Stomach (tissue), 9 donors: ENCODE measurements around the gene ZC3H10. TPM values are rescaled to one million over a fixed set of nuclear protein-coding genes. Genes with fewer than 3 reads are reported as not detected.

Experiments
- DNase-seq, 2 donors: peaks; one replicate each; pipeline versions ENCODE4 v3.0.0 to v3.0.0-alpha.2; 2013 to 2019
- H3K27ac ChIP-seq, 5 donors: fragments of 200-600 bp in 4 of 5; sonication (generic) in 4 of 5; one replicate each; pipeline ENCODE4 v1.5.1; 2013 to 2019; ENCODE audit warnings: mild to moderate bottlenecking in 1 of 5, moderate library complexity in 1 of 5
- H3K27me3 ChIP-seq, 3 donors: fragments of 200-600 bp; sonication (generic); one replicate each; pipeline ENCODE4 v1.5.1; 2017 to 2019; ENCODE audit warnings: mixed run types in 1 of 3
- H3K36me3 ChIP-seq, 4 donors: fragments of 200-600 bp; sonication (generic); 1 replicate in 3 of 4; 2 replicates in 1 of 4; pipeline ENCODE4 v1.5.1; 2016 to 2019
- H3K4me1 ChIP-seq, 4 donors: fragments of 200-600 bp; sonication (generic); one replicate each; pipeline ENCODE4 v1.5.1; 2016 to 2019
- H3K4me3 ChIP-seq, 4 donors: fragments of 200-600 bp; sonication (generic) in 3 of 4; one replicate each; pipeline ENCODE4 v1.5.1; 2016 to 2019; ENCODE audit warnings: mild to moderate bottlenecking in 1 of 4
- H3K9me3 ChIP-seq, 4 donors: fragments of 200-600 bp; sonication (generic); one replicate each; pipeline ENCODE4 v1.5.1; 2016 to 2019
- CTCF ChIP-seq, 7 experiments: fragments of 450-650 bp in 4 of 7; fragments of 200-600 bp in 3 of 7; sonication (generic) in 3 of 7; IDR thresholded peaks; one replicate each; pipeline ENCODE4 v1.5.1; 2016 to 2019; ENCODE audit warnings: antibody characterized with exemption in 7 of 7, control low read depth in 2 of 7, mild to moderate bottlenecking in 1 of 7
- EP300 ChIP-seq: sonication (generic); formaldehyde crosslinking; IDR thresholded peaks from one replicate; pipeline ENCODE4 v1.6.1; 2017; ENCODE audit warnings: antibody characterized with exemption
- POLR2A ChIP-seq, 4 donors: fragments of 450-650 bp; IDR thresholded peaks; one replicate each; pipeline ENCODE4 v1.6.1; 2016; ENCODE audit warnings: antibody characterized with exemption in 4 of 4, control low read depth in 2 of 4, mild to moderate bottlenecking in 1 of 4, moderate library complexity in 1 of 4
- POLR2AphosphoS5 ChIP-seq, 3 donors: sonication (generic); formaldehyde crosslinking; IDR thresholded peaks; one replicate each; pipeline ENCODE4 v1.6.1; 2016; ENCODE audit warnings: antibody characterized with exemption in 3 of 3
- WGBS, 5 donors: extraction: QIAGEN DNeasy Blood & Tissue Kit in 3 of 5; methylation state at CpG; one replicate each; pipeline versions ENCODE4 v1.1.5 to v1.1.7; 2013 to 2018; 5-methylcytosine and 5-hydroxymethylcytosine counted together
- intact Hi-C: fragments of 100-400 bp; cut with DNase I; formaldehyde crosslinking; loops from one replicate; pipeline ENCODE4 v1.15.1; 2023; ENCODE audit warnings: low total_unique reads
- polyA plus RNA-seq, 3 donors: library from polyadenylated mRNA; stranded (reverse); fragments of 200-250 nt; gene quantifications; one replicate each; pipeline ENCODE4 v1.2.3, GENCODE V29; 2013
- total RNA-seq, 5 donors: library from RNA; depleted of rRNA; stranded (reverse); fragments of >200 nt; gene quantifications; one replicate each; pipeline versions ENCODE4 v1.1.0 to v1.2.3, GENCODE V29; 2014 to 2016
- donor health status: healthy with polysubstance abuse.
- donor health status: Bipolar disorder and iron deficiency.
- donor health status: healthy.

ZC3H10 gene
- total and polyA plus RNA-seq, 8 donors, result under 0.01 to 5.8 (median 2.0) TPM

GRCh38 chr12:56084958-56085543, 33.0 kb upstream of the ZC3H10 start:
- TF ChIP-seq CTCF (IDR thresholded peaks at IDR 0.05) (peak in 2 of 7 experiments; percentile 14 to 36), POLR2AphosphoS5 (IDR thresholded peaks at IDR 0.05) (no peak), EP300 (no peak)
- intact Hi-C loops, result no loop called here
- Histone ChIP-seq H3K27ac (peak overlapping the region; percentile 31 to 96 (median 93)), H3K9me3 (no peaks in the 10 kb centered on the region), H3K27me3 (peaks cover 0 to 13% (median 6%) of the 10 kb centered on the region in 3 donors), H3K4me3 (peak overlapping the region in 1 of 4 donors; percentile 10), H3K36me3 (peaks cover 10 to 55% (median 39%) of the 10 kb centered on the region in 4 donors), H3K4me1 (peaks cover 11 to 66% (median 49%) of the 10 kb centered on the region in 4 donors)
- peak; percentile 46 for DNase-seq
- WGBS, 5 donors, result 81 to 85% (median 83%) methylated on average over 15 of the region's 15 CpGs

GRCh38 chr12:56086096-56086495, 32.0 kb upstream of the ZC3H10 start:
- peak overlapping the region; percentile 66 to 96 (median 79) for H3K27ac ChIP-seq
- intact Hi-C loops, result no loop called here
- peaks cover 8 to 59% (median 45%) of the 10 kb centered on the region in 4 donors for H3K4me1 ChIP-seq
- peaks cover 10 to 64% (median 46%) of the 10 kb centered on the region in 4 donors for H3K36me3 ChIP-seq
- DNase-seq, result peak; percentile 78 to 82
- TF ChIP-seq CTCF (IDR thresholded peaks at IDR 0.05) (no peak), POLR2AphosphoS5 (IDR thresholded peaks at IDR 0.05) (peak in 2 of 3 donors; percentile 54 to 70), POLR2A (IDR thresholded peaks at IDR 0.05) (no peak), EP300 (no peak)
- no peaks in the 10 kb centered on the region for H3K9me3 ChIP-seq
- H3K27me3 ChIP-seq, result peaks cover 0 to 4% (median 0%) of the 10 kb centered on the region in 3 donors
- WGBS, 5 donors, result 41 to 63% (median 54%) methylated on average over 3 of the region's 3 CpGs
- peak overlapping the region in 1 of 4 donors; percentile 13 for H3K4me3 ChIP-seq

- intact Hi-C loops, result no loop called here
- H3K9me3 ChIP-seq, result no peaks in the 10 kb centered on the region
- H3K4me3 ChIP-seq, result peak overlapping the region in 1 of 4 donors; percentile 13
- H3K36me3 ChIP-seq, result peaks cover 10 to 67% (median 46%) of the 10 kb centered on the region in 4 donors
- H3K4me1 ChIP-seq, result peaks cover 8 to 59% (median 45%) of the 10 kb centered on the region in 4 donors
- peak overlapping the region; percentile 66 to 96 (median 79) for H3K27ac ChIP-seq
- no peak for DNase-seq
- no peaks in the 10 kb centered on the region for H3K27me3 ChIP-seq
- no peak for TF ChIP-seq POLR2AphosphoS5 (IDR thresholded peaks at IDR 0.05)
- TF ChIP-seq POLR2A (IDR thresholded peaks at IDR 0.05), result no peak
- no peak for TF ChIP-seq CTCF (IDR thresholded peaks at IDR 0.05)
- TF ChIP-seq EP300, result no peak
- WGBS, 5 donors, result 54 to 76% (median 67%) methylated on average over 5 to 6 of the region's 6 CpGs
These were observed 31.5 kb upstream of the ZC3H10 start for GRCh38 chr12:56086608-56087007.

GRCh38 chr12:56087220-56087619, 30.8 kb upstream of the ZC3H10 start:
- DNase-seq, result peak; percentile 91 to 97
- 42 to 59% (median 49%) methylated on average over 5 to 6 of the region's 6 CpGs for WGBS, 5 donors
- Histone ChIP-seq H3K4me3 (peak overlapping the region in 1 of 4 donors; percentile 26), H3K36me3 (peaks cover 10 to 73% (median 46%) of the 10 kb centered on the region in 4 donors), H3K27ac (peak overlapping the region; percentile 66 to 96 (median 79)), H3K27me3 (no peaks in the 10 kb centered on the region), H3K4me1 (peaks cover 8 to 59% (median 44%) of the 10 kb centered on the region in 4 donors), H3K9me3 (no peaks in the 10 kb centered on the region)
- TF ChIP-seq POLR2AphosphoS5 (IDR thresholded peaks at IDR 0.05), result peak in 2 of 3 donors; percentile 18 to 79
- TF ChIP-seq CTCF (IDR thresholded peaks at IDR 0.05), result no peak
- intact Hi-C loops, result no loop called here
